ENCODE results near the gene PPP2R2B.
"Not testable (repeated sequence)": the region's sequence is repeated elsewhere in the genome, so short reads cannot be mapped to it uniquely, and the experiment has no call there.

The PPP2R2B gene

GRCh38 chr5:146731909-146732659 lies 146.5 kb downstream of the PPP2R2B start:
- no peak for DNase-seq

- not testable (repeated sequence) for DNase-seq
These were observed 149.8 kb downstream of the PPP2R2B start for GRCh38 chr5:146728746-146729145.

GRCh38 chr5:146726891-146727290 lies 151.7 kb downstream of the PPP2R2B start:
- DNase-seq: no peak

- DNase-seq: no peak
These were observed 152.5 kb downstream of the PPP2R2B start for GRCh38 chr5:146726020-146726419.

- no peak for DNase-seq
These were observed 153.5 kb downstream of the PPP2R2B start for GRCh38 chr5:146725025-146725424.

GRCh38 chr5:146722361-146722779 lies 156.2 kb downstream of the PPP2R2B start:
- no peak for DNase-seq

- no peak for DNase-seq
These were observed 157.3 kb downstream of the PPP2R2B start for GRCh38 chr5:146721073-146721815.

GRCh38 chr5:146720107-146720506 lies 158.4 kb downstream of the PPP2R2B start:
- no peak for DNase-seq

- DNase-seq: no peak
These were observed 159.4 kb downstream of the PPP2R2B start for GRCh38 chr5:146719179-146719578.

- DNase-seq: no peak
These were observed 159.9 kb downstream of the PPP2R2B start for GRCh38 chr5:146718609-146719008.

GRCh38 chr5:146717951-146718350 lies 160.6 kb downstream of the PPP2R2B start:
- DNase-seq: no peak

- DNase-seq: no peak
These were observed 161.9 kb downstream of the PPP2R2B start for GRCh38 chr5:146716636-146717035.

- DNase-seq: no peak
These were observed 168.2 kb downstream of the PPP2R2B start for GRCh38 chr5:146710348-146710747.

- no peak for DNase-seq
These were observed 171.2 kb downstream of the PPP2R2B start for GRCh38 chr5:146707316-146707715.

GRCh38 chr5:146706321-146706972 lies 172.1 kb downstream of the PPP2R2B start:
- no peak for DNase-seq

GRCh38 chr5:146704949-146705665 lies 173.4 kb downstream of the PPP2R2B start:
- no peak for DNase-seq

- no peak for DNase-seq
These were observed 174.7 kb downstream of the PPP2R2B start for GRCh38 chr5:146703899-146704298.

- no peak for DNase-seq
These were observed 175.1 kb downstream of the PPP2R2B start for GRCh38 chr5:146703499-146703898.

- peak; percentile 57 for DNase-seq
These were observed 178.7 kb downstream of the PPP2R2B start for GRCh38 chr5:146699664-146700418.

- DNase-seq: no peak
These were observed 179.4 kb downstream of the PPP2R2B start for GRCh38 chr5:146699138-146699537.

GRCh38 chr5:146698651-146699050 lies 179.9 kb downstream of the PPP2R2B start:
- DNase-seq: no peak

- no peak for DNase-seq
These were observed 181.3 kb downstream of the PPP2R2B start for GRCh38 chr5:146697211-146697610.

Measured in NCI-H1105 (cell line).